SK-N-SH (cell line): ENCODE results near the gene GNG4. TPM values are rescaled to one million over a fixed set of nuclear protein-coding genes. Genes with fewer than 3 reads are reported as not detected.

Source experiments
- CTCF ChIA-PET: fragments of 300-600, 350-600 bp; formaldehyde crosslinking; extraction: SDS; loops from one replicate; lab custom pipeline; 2021; lab: Yijun Ruan, JAX
- POLR2A ChIA-PET: fragments of 350-600 bp; sonication (Branson Sonifier 250); formaldehyde crosslinking; extraction: SDS; loops from one replicate; lab custom pipeline; 2020; ENCODE audit warnings: antibody characterized with exemption, inconsistent platforms; lab: Yijun Ruan, JAX
- DNase-seq: peaks from one replicate; pipeline ENCODE4 v3.0.0; 2012
- H2AFZ ChIP-seq: fragments of 200-600 bp; sonication (generic); 2 replicates; pipeline ENCODE4 v1.8.1; 2016; ENCODE audit warnings: antibody characterized with exemption, mild to moderate bottlenecking, low read depth
- H3F3A ChIP-seq: fragments of 200-600 bp; sonication (generic); replicated peaks from 2 replicates; pipeline ENCODE3; 2016; ENCODE audit warnings: antibody characterized with exemption, mild to moderate bottlenecking; ENCODE audit not compliant: insufficient read depth
- H3K27ac ChIP-seq, 2 experiments: fragments of 200-500 bp in 1 of 2; fragments of 200-600 bp in 1 of 2; sonication (Bioruptor generic) in 1 of 2; sonication (generic), shearing (Covaris generic) in 1 of 2; 2 replicates each; pipeline versions ENCODE4 v1.5.1 to v1.6.1; 2014 to 2016; ENCODE audit warnings: low read depth in 2 of 2, inconsistent platforms in 1 of 2, low read length in 1 of 2, mild to moderate bottlenecking in 1 of 2, mixed read lengths in 1 of 2
- H3K27me3 ChIP-seq: fragments of 200-600 bp; sonication (generic), shearing (Covaris generic); 2 replicates; pipeline ENCODE4 v1.6.1; 2016; ENCODE audit warnings: mixed run types; ENCODE audit not compliant: insufficient read depth
- H3K36me3 ChIP-seq, 2 experiments: fragments of 200-500 bp in 1 of 2; fragments of 200-600 bp in 1 of 2; sonication (Bioruptor generic) in 1 of 2; sonication (generic) in 1 of 2; replicated peaks in 1 of 2; 2 replicates each; pipeline versions ENCODE3 to v1.5.1; 2014 to 2016; ENCODE audit warnings: low read length in 1 of 2, mild to moderate bottlenecking in 1 of 2; ENCODE audit not compliant: insufficient read depth in 2 of 2, control insufficient read depth in 1 of 2
- H3K4me1 ChIP-seq, 2 experiments: fragments of 200-500 bp in 1 of 2; fragments of 200-600 bp in 1 of 2; sonication (Bioruptor generic) in 1 of 2; sonication (generic), shearing (Covaris generic) in 1 of 2; 2 replicates each; pipeline versions ENCODE4 v1.5.1 to v1.6.1; 2014 to 2016; ENCODE audit warnings: low read depth in 1 of 2, low read length in 1 of 2, mixed run types in 1 of 2; ENCODE audit not compliant: insufficient read depth in 2 of 2, control insufficient read depth in 1 of 2
- H3K4me2 ChIP-seq: fragments of 200-600 bp; sonication (generic), shearing (Covaris generic); 2 replicates; pipeline ENCODE4 v1.6.1; 2017; ENCODE audit warnings: mixed run types
- H3K4me3 ChIP-seq, 2 experiments: fragments of 200-500 bp in 1 of 2; fragments of 200-600 bp in 1 of 2; sonication (Bioruptor generic) in 1 of 2; sonication (generic), shearing (Covaris generic) in 1 of 2; 2 replicates each; pipeline versions ENCODE4 v1.5.1 to v1.8.1; 2014 to 2016; ENCODE audit warnings: low read depth in 2 of 2, inconsistent platforms in 1 of 2, low read length in 1 of 2, mild to moderate bottlenecking in 1 of 2, mixed read lengths in 1 of 2, moderate library complexity in 1 of 2
- H3K79me2 ChIP-seq: fragments of 200-600 bp; sonication (generic); 2 replicates; pipeline ENCODE4 v1.8.1; 2017; ENCODE audit warnings: mild to moderate bottlenecking; ENCODE audit not compliant: insufficient read depth
- H3K9ac ChIP-seq: fragments of 200-600 bp; sonication (generic); 2 replicates; pipeline ENCODE4 v1.6.1; 2017; ENCODE audit warnings: mixed run types
- H3K9me2 ChIP-seq: fragments of 200-600 bp; sonication (generic); 2 replicates; pipeline ENCODE4 v1.6.1; 2017; ENCODE audit warnings: mixed run types
- H3K9me3 ChIP-seq: fragments of 200-600 bp; sonication (generic); 2 replicates; pipeline ENCODE4 v1.6.1; 2017; ENCODE audit warnings: mixed run types, mild to moderate bottlenecking, moderate library complexity
- H4K20me1 ChIP-seq: fragments of 200-600 bp; sonication (generic); 2 replicates; pipeline ENCODE4 v1.6.1; 2017; ENCODE audit warnings: mild to moderate bottlenecking, mixed run types; ENCODE audit not compliant: insufficient read depth
- CHD2 ChIP-seq: fragments of 150-350 bp; IDR thresholded peaks from 2 replicates; pipeline ENCODE4 v1.6.1; 2018; ENCODE audit warnings: low read length; ENCODE audit not compliant: partially characterized antibody
- EP300 ChIP-seq, 2 experiments: IDR thresholded peaks; 2 replicates each; pipeline versions ENCODE4 v1.4.0 to v1.6.1; 2012; ENCODE audit warnings: borderline replicate concordance in 1 of 2, low read depth in 1 of 2, low read length in 1 of 2
- EZH2phosphoT487 ChIP-seq: fragments of 200-600 bp; sonication (generic); IDR thresholded peaks from 2 replicates; pipeline ENCODE4 v1.6.1; 2017; ENCODE audit warnings: low read depth, mixed run types, mild to moderate bottlenecking, antibody characterized with exemption, moderate library complexity, borderline replicate concordance
- FOXM1 ChIP-seq: IDR thresholded peaks from 2 replicates; pipeline ENCODE4 v1.4.0; 2012; ENCODE audit warnings: low read depth, mild to moderate bottlenecking
- GABPA ChIP-seq: IDR thresholded peaks from 2 replicates; pipeline ENCODE4 v1.4.0; 2012; ENCODE audit warnings: low read depth, mild to moderate bottlenecking
- GATA2 ChIP-seq: sonication (generic); formaldehyde crosslinking; IDR thresholded peaks from 2 replicates; pipeline ENCODE4 v1.5.0; 2020; ENCODE audit warnings: mild to moderate bottlenecking, missing genetic modification reagents
- JUND ChIP-seq: IDR thresholded peaks from 2 replicates; pipeline ENCODE4 v1.4.0; 2012
- MAX ChIP-seq: IDR thresholded peaks from 2 replicates; pipeline ENCODE4 v1.4.0; 2012; ENCODE audit warnings: low read depth
- MXI1 ChIP-seq: IDR thresholded peaks from 2 replicates; pipeline ENCODE4 v1.6.1; 2012; ENCODE audit warnings: mild to moderate bottlenecking, low read depth, low read length, improper control_type of control experiment
- POLR2AphosphoS5 ChIP-seq: IDR thresholded peaks from 2 replicates; pipeline ENCODE4 v1.6.1; 2012; ENCODE audit warnings: low read depth, low read length
- RCOR1 ChIP-seq: fragments of 150-350 bp; IDR thresholded peaks from 2 replicates; pipeline ENCODE4 v1.6.1; 2017; ENCODE audit warnings: antibody characterized with exemption, low read length
- REST ChIP-seq: IDR thresholded peaks from 2 replicates; pipeline ENCODE4 v1.6.1; 2012; ENCODE audit warnings: mild to moderate bottlenecking, low read depth, low read length, moderate library complexity
- SIN3A ChIP-seq: IDR thresholded peaks from 2 replicates; pipeline ENCODE4 v1.6.1; 2012; ENCODE audit warnings: low read depth, mild to moderate bottlenecking, low read length, moderate library complexity, borderline replicate concordance
- SMC3 ChIP-seq: IDR thresholded peaks from 2 replicates; pipeline ENCODE4 v1.6.1; 2012; ENCODE audit warnings: low read depth, low read length, improper control_type of control experiment
- TAF1 ChIP-seq: IDR thresholded peaks from 2 replicates; pipeline ENCODE4 v1.6.1; 2012; ENCODE audit warnings: low read depth, mild to moderate bottlenecking, low read length, moderate library complexity, borderline replicate concordance
- TEAD4 ChIP-seq: IDR thresholded peaks from 2 replicates; pipeline ENCODE4 v1.4.0; 2012; ENCODE audit warnings: mild to moderate bottlenecking, borderline replicate concordance; ENCODE audit not compliant: insufficient read depth
- USF1 ChIP-seq: IDR thresholded peaks from 2 replicates; pipeline ENCODE4 v1.4.0; 2012; ENCODE audit warnings: low read depth, borderline replicate concordance
- WGBS: methylation state at CpG from one replicate; pipeline ENCODE4 v1.1.6; 2017; ENCODE audit warnings: low lambda C conversion rate; 5-methylcytosine and 5-hydroxymethylcytosine counted together
- polyA plus RNA-seq, 3 experiments: library from polyadenylated mRNA; depleted of rRNA; stranded (reverse); fragments of >200 nt; gene quantifications; 2 replicates each; pipeline ENCODE4 v1.2.3, GENCODE V29; 2012

GNG4 gene
- polyA plus RNA-seq, 1 of the 3 experiments (the other 2 are of a cell fraction) = 1.6 TPM

- WGBS = 73% methylated on average over 7 of the region's 8 CpGs
- Histone ChIP-seq H3K4me3 (no peak overlapping the region), H3K9me3 (no peaks in the 10 kb centered on the region), H3K4me2 (no peak overlapping the region; the same call in 1 of the 2 replicates), H3F3A (peaks cover 6% of the 10 kb centered on the region), H3K9ac (no peak overlapping the region), H3K9me2 (no peaks in the 10 kb centered on the region), H3K79me2 (no peaks in the 10 kb centered on the region), H3K27ac (no peak overlapping the region; a peak in 1 of 4 replicates), H3K36me3 (no peaks in the 10 kb centered on the region), H2AFZ (peak overlapping the region; percentile 53; the same call in 1 of the 2 replicates), H3K4me1 (peaks cover 2 to 9% of the 10 kb centered on the region in 2 experiments; a peak in 1 of 4 replicates), H4K20me1 (no peaks in the 10 kb centered on the region), H3K27me3 (no peaks in the 10 kb centered on the region)
- ChIA-PET CTCF (interaction anchor here (0.7 kb wide), 1 partner anchor 93 kb away, joined by 3 read pairs; no protein-coding TSS in a partner anchor), POLR2A (no interaction called here)
- TF ChIP-seq MXI1 (no peak), RCOR1 (no peak), CHD2 (no peak), USF1 (no peak), TAF1 (no peak), MAX (no peak), SIN3A (no peak), GABPA (no peak), REST (no peak), JUND (no peak), EZH2phosphoT487 (no peak), EP300 (IDR thresholded peaks at IDR 0.05; ENCODE audit: borderline replicate concordance in 1 of 2, low read depth in 1 of 2, low read length in 1 of 2) (no peak), FOXM1 (no peak), GATA2 (no peak), TEAD4 (no peak), POLR2AphosphoS5 (no peak), SMC3 (no peak)
- DNase-seq = no peak
Observed at GRCh38 chr1:235624721-235625333, 24.8 kb downstream of the GNG4 start.
